IPS-NIHi7 (cell line): ENCODE data around the gene ARL4A.
"Not testable (repeated sequence)": the region's sequence is repeated elsewhere in the genome, so short reads cannot be mapped to it uniquely, and the experiment has no call there.

Experiments
- DNase-seq: peaks from one replicate; pipeline ENCODE4 v3.0.0; 2012; ENCODE audit warnings: mixed read lengths; ENCODE audit errors: extremely low spot score

The ARL4A gene

GRCh38 chr7:12670000-12670729, 17.3 kb upstream of the ARL4A start:
- DNase-seq = no peak

- no peak for DNase-seq
Measured at GRCh38 chr7:12670743-12671520, 16.5 kb upstream of the ARL4A start.

GRCh38 chr7:12673436-12673835, 14.0 kb upstream of the ARL4A start:
- not testable (repeated sequence) for DNase-seq

- DNase-seq = no peak
Measured at GRCh38 chr7:12674053-12674452, 13.4 kb upstream of the ARL4A start.

- DNase-seq = peak; percentile 51
Measured at GRCh38 chr7:12674861-12675260, 12.6 kb upstream of the ARL4A start.

GRCh38 chr7:12683678-12684585, 3.5 kb upstream of the ARL4A start:
- no peak for DNase-seq

GRCh38 chr7:12684733-12685132, 2.7 kb upstream of the ARL4A start:
- no peak for DNase-seq

- peak; percentile 50 for DNase-seq
Measured at GRCh38 chr7:12685550-12685949, 1.9 kb upstream of the ARL4A start.

GRCh38 chr7:12686234-12686890, 1.1 kb upstream of the ARL4A start:
- DNase-seq = peak; percentile 80

GRCh38 chr7:12687718-12688171, 312 bp downstream of the ARL4A start:
- DNase-seq = no peak

- DNase-seq = not testable (repeated sequence)
Measured at GRCh38 chr7:12688485-12689170, 1.2 kb downstream of the ARL4A start.

- DNase-seq = no peak
Measured at GRCh38 chr7:12689451-12689850, 2.0 kb downstream of the ARL4A start.

- DNase-seq = no peak
Measured at GRCh38 chr7:12690041-12690878, 2.8 kb downstream of the ARL4A start.

- DNase-seq = not testable (repeated sequence)
Measured at GRCh38 chr7:12691388-12691787, 4.0 kb downstream of the ARL4A start.

- DNase-seq = no peak
Measured at GRCh38 chr7:12692035-12692434, 4.6 kb downstream of the ARL4A start.

- no peak for DNase-seq
Measured at GRCh38 chr7:12692479-12693259, 5.2 kb downstream of the ARL4A start.

- DNase-seq = no peak
Measured at GRCh38 chr7:12694817-12695216, 7.4 kb downstream of the ARL4A start.

GRCh38 chr7:12695965-12696364, 8.5 kb downstream of the ARL4A start:
- DNase-seq = no peak

GRCh38 chr7:12699299-12699698, 11.9 kb downstream of the ARL4A start:
- no peak for DNase-seq
